GM18909 (cell line): ENCODE data around the gene MEGF11.

Experiments used
- ATAC-seq: cut with Tn5 transposase; IDR thresholded peaks from one replicate; pipeline ENCODE4 v1.9.1; 2021; ENCODE audit warnings: mild to moderate bottlenecking; ENCODE audit not compliant: unreplicated experiment, poor library complexity

Gene MEGF11

DNA sequence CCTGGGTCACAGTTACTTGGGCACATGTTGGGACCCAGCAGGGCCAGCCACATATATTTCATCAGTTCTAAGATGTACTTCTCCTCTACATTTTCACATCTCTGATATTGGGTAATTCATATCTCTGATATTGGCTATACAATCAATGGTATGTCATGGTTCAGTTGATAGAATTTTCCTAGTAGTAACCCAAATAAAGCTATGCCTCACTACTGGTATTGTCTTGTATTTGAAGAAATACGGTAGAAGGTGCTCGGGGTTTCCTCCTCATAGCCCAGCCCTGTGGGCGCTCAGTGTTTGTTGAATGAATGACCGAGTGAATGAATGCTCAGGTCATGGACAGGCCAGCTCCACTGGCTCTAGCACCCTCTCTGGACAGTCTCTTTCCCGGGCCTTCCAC, 290.2 kb downstream of the MEGF11 start:
- ATAC-seq: no peak

DNA sequence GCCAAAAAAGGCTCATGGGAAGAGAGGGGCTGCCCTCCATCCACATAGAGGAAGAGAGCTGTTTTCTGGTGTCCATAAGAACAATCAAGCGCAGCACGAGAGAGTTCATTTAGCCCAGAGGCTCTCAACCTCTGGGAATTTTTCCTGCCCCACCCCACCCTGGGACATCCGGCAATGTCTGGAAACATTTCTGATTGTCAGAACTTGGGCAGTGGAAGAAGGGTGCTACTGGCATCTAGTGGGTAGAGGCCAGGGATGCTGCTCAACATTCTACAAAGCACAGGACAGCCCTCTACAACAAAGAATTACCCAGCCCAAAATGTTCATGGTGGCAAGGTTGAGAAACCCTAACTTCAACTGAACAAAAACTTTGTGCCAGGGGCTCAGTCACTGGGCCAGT, 291.4 kb downstream of the MEGF11 start:
- ATAC-seq: no peak

DNA sequence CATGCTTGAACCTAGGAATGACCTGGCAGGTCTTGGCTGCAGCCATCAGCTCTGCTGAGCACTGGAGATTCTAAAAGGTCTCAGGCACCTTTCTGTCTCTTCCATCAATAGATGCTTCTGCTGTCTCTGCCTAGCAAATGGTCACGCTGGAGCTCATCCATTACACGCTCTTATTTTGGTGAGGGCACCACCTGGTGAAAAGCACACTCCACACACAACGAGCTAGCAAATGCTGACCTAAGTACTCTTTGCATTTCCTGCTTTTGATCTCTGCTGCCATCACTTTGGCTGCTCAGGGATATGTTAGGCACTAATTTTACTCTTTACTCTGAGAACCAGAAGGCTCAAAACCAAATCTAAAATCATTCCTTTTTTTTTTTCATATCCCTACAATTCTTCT, 293.0 kb downstream of the MEGF11 start:
- ATAC-seq: no peak

DNA sequence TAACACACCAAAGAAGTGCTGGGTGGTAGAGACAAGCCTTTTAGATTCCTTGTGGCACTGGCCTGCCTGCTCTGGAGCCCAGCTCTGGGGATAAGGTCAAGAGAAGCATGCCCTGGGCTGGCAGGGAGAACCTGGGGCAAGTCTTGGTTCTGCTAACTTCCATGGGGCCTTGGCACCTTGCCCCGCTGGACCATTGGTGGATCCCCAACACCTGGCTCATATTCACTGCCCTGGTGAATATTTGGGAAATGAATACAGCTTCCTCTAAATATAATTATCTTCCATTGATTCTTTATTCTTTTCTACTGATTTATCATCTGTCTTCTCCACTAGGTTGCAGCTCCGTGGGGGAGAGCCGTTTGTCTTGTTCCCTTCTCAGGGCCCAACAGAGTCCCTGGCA, 294.7 kb downstream of the MEGF11 start:
- ATAC-seq: no peak

DNA sequence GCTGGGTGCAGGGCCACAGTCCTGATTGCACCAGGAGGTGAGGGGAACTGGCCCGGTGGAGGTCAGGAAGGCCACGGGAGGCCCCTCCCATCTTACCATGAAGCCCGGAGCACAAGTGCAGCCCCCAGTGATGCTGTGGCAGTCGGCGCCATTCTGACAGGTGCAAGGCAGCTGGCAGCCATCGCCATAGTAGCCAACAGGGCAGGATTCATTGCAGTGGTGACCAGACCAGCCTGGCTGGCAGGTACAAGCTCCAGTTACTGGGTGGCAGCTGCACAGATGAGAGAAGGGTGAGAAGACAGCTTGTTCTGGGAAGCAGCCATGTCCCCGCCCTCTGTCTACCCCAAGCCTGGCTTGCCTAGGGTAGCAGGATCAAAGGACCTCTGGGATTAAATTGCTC, 296.1 kb downstream of the MEGF11 start:
- no peak for ATAC-seq

DNA sequence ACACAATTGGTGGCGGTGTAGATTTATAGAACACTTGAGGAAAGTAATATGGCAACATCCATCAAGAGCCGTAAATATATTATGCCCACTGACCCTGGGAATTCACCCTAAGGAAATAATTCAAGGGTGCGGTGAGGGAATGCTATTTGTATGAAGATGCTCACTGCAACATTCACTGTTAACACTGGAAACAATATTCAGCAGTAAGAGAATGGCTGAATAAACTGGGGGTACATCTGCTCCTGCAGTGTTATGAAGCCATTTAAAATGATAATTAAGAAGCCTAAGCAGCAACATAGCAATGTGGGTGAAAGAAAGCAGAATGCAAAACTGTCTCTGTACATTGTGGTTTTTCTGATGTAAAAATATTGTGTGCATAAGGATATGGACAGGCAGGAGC, 296.7 kb downstream of the MEGF11 start:
- ATAC-seq: no peak

DNA sequence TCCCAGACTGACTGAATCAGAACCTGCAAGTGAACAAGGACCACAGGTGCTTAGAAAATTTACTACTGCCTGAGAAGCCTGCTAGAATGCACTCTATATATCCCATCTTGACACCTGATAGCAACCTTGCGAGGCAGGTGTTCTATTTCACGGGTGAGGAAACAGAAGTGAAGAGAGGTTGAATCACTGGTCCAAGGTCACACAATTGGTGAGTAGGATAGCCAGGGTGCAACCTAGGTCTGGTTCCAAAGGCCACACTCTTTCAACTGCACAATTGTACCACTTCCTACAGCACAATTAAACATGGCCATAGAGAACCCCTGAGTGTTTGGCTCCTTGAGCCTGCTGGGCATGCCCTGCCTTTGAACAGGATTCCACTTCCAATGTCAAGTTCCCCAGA, 297.2 kb downstream of the MEGF11 start:
- ATAC-seq: no peak

DNA sequence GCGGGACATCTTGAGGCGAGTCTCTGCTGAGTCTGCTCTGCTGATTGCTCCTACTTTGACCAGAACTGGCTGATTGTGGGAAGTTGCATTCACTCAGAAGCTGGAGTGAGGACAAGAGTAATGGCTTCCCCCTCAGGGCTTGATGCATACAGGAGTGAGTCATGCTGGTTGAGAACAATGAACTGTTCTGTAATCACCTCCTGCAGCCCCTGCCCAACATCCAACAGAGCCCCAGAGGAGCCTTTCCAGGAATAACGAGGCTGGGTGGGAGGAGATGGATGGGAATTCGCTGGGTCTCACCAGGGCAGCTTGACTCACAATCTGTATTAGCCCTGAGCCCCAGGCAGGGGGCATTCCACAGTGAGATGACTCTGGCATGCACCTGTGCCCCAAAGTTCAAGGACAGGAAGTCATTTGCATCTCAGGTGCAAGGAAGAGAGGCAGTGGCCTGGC, 299.2 kb downstream of the MEGF11 start:
- no peak for ATAC-seq

DNA sequence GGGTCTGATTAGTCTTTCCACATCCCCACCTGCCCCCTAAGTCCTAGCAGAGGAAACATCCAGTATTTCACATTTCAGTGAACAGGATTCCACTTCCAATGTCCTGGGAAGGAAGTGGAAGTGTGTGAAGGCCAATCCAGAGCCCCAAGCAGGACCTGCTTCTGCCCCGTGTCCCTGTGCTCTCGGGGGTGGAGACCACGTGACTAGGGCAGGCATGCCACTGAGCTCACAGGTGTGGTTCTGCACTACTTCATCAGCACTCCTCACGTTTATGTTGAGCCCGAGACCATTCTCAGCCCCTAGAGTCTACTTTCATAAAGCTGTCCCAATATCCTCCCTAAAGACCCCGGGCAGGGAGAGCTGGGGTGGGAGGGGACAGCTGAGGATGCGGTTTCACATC, 299.9 kb downstream of the MEGF11 start:
- ATAC-seq: no peak

DNA sequence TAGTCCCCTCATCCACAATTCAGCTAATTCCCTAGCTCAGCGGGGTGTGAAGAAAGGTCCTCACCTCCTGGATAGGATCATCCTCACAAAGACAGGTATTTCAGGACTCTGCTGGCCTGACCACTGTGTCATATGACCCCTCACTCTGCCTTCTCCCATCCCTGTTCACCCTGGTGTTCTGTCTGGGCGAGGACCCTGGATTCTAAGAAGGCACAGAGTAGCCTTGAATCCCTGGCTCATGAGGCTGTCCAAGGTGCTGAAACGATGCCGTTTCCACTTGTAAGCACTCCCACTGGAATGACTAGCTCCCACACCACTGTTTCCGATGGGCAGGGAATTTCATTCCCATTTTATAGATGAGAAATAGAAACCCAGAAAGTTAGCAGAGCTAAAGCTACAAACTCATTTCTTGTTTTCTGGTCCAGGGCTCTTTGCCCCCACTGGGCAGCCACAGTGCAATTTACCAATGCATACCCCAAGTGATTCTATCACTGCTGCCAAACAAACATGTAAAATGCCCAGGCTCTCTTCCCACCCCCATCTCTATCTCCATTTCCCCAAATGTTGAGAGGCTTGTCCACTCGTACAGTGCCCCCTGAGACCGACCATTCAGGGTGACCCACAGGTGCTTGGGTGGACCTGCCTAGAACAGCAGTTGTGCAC, 301.0 kb downstream of the MEGF11 start:
- no peak for ATAC-seq

DNA sequence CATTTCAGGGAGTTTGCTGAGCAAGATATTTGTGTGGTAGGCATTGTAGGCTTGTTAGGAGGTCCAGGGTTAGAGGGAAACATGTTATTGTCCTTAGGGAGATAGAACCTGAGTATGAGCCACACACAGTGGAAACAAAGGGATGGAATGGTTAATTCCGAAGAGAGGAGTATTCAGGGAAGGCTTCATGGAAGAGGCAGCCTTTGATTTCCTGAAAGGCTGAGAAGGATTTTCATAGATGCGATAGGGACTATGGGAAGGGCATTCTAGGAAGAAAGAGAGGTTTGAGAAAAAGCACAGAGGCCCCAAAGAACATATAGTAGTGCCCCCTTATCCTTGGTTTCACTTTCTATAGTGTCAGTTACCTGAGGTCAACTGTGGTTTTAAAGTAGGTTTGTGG, 302.5 kb downstream of the MEGF11 start:
- ATAC-seq: no peak

DNA sequence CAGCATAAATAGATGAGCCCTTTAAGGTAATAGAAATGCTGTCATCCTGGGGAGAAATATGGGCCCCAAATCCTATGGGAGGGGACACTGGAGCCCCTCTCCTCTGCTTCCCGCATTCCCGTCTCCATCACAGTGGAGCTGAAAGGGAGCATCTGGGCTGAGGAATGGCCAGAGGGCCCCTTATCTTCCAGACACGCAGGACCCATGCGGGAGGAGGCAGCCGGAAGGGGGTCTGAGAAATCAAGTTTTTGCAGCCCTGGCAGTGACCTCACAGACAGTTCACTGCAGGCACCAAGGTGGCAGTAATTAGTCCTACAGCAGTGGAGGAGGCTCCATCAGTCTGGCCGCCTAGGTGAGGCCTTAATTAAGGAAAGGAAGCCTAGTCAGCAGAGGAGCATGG, 304.1 kb downstream of the MEGF11 start:
- no peak for ATAC-seq

DNA sequence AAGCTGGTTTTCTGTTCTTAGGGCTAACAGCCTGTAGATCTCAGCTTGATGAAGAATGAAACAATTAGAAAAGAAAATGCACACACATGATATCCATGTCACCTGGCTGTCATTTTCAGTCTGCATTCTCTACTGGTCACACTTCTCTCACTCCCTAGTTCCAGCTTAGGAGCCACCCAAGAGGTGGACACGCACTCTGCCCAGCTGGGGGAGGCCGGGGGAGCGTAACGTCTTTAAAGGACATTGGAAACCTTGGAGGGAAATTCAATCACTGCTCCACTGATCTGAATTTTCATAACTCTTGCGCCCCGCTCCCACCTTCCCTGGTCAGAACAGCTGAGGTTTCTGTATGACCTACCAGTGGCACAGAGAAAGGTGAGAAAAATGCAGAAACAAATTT, 304.5 kb downstream of the MEGF11 start:
- ATAC-seq: no peak

DNA sequence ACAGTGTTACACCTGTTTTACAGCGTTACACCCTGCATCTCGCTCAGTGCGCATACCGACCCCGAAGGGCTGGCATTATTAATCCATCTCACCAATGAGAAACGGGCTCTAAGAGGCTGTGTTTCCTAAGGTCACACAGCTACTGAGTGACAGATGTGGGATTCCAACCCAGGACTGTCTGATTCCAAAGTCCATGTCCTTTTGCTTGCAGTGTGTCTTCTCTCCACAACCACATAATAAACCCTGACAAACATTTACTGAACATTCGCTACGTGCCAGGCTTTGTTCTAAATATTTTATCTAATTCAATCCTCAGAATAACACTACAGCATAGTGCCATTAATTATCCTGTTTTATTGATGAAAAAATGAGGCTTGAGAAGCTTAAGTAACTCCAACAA, 305.2 kb downstream of the MEGF11 start:
- ATAC-seq: no peak

DNA sequence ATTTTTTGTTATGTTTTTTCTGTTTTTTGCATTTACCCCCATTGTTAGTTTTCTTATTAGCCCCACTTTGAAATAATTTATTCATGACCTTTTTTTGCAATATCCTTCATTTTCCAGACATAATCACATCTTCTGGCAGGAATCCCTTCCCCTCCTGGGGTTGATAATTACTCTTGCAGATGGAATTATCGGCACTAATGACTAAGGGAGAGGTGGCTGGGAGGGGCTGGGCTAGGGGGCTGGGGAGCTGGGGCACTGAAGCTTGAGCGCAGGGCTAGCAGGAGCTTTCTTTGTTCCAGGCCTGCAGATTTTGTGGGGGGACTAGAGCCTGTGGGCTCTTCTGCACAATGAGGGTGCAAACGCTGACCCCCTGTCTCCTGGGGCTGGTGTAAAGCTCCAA, 306.5 kb downstream of the MEGF11 start:
- ATAC-seq: no peak

DNA sequence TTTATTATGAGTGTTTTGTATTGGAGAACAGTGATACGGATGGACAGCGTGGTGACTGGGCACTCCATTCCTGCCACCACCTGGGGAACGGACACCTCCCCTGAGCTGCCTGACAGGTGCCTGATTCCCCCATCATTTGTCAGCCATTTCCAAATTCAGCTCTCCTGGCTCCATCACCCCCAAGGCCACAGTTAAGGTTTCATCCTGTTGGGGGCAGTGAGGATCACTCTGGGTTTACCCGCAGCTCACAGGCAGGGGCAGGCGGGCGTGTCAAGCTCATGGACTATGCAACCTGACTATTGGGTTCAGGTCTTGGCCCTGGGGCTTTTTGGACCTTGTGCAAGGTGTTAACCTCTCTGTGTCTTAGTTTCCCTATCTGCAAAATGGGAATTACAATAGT, 307.9 kb downstream of the MEGF11 start:
- no peak for ATAC-seq

DNA sequence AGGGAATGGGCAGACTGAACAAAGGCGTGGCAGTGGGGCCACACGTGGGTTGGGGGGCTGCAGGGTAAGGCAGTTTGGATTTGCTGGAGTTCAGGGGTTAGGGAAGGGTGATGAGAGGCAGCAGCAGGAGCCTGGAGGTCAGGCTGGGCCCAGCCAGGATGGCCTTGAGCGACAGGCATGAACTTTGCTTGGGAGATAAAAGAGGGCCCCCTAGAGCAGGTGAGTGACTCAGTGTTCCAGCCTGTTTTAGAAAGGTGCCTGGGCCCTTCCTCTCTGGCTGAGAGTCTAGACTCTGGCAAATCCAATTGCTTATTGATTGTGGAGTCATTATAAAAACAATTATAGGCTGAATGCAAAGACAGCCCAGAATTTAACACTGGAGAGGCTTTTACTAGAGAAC, 309.1 kb downstream of the MEGF11 start:
- ATAC-seq: no peak

DNA sequence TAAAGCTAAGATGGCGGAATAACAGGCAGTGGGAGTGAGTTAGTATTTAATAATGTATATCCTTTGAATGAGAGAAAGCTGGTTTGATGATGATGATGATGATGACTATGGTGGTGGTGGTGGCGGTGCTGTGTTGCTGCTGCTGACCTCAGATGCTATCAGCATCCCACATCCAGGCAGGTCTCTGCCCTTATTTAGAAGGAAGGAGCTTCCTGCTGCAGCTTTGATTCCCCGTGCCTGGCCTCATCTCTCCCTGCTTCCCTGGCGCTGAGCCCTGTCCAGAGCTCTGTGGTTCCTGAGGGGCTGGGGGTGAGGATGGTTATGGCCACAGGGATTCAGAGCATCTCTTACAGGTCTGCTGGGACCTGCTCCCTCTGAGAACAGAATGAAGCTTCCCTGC, 311.1 kb downstream of the MEGF11 start:
- ATAC-seq: no peak

DNA sequence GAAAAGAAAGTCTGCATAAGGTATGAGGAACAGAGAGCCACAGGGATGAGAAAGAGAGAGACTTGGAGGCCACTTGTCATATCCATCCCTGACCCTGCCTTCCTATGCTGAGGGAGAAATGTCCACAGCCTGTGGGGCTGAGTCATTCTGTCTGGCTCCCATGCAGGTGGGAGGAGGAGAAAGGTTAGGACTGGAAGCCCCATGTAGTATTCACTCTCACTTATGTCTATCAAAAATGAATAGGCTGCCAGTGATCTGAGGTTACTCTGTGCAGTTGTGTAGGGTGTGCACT, 313.0 kb downstream of the MEGF11 start:
- no peak for ATAC-seq

DNA sequence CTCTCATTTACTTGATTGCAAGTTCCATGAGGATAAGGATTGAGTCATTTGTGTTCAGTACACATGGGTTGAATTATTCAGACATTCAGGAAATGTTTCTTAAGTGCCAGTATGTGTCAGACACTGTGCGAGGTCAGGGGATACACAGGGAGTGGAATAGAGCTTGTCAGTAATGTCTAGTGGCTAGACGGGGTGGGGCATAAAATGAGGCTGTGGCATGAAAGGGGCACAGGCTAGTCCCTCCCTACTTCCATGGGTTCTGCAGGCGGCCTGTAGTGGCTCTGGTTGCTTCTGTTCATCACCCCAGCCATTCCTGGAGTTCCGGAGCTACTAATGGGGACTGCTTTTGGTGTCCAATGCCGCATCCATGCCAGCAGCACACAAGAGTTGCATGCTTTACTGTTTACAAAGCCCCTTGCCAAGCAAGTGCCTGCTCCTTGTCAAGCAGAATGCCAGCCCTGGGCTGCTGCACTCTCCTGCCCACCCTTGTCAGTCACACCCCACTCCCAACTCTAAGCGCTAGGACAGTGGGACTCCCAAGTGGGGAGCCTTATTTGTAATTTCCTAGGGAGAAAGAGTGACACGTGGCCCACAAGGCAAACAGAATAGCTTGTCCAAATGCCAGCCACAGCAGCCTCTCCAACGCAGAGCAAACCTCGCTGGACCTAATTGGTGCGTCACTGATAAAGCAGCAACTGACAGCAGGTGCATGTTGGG, 313.5 kb downstream of the MEGF11 start:
- ATAC-seq: no peak

DNA sequence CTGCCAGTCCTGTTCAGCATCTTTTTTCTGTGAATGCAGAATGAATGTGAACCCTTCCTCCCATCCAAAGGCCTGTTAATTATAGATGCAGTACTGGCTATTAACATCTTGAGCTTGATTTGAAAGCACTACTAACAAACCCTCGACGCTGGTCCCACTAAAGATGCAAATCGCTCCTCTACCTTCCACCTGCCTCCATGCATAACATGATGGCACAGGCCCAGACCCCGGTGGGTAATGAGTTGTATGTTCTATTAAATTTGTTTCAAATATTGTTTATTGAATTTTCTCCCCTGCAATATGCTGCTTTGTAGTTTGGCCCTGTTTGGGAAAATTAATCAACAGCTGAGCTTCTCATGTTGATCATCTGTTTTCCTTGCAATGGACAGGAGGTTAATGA, 314.9 kb downstream of the MEGF11 start:
- ATAC-seq: no peak

DNA sequence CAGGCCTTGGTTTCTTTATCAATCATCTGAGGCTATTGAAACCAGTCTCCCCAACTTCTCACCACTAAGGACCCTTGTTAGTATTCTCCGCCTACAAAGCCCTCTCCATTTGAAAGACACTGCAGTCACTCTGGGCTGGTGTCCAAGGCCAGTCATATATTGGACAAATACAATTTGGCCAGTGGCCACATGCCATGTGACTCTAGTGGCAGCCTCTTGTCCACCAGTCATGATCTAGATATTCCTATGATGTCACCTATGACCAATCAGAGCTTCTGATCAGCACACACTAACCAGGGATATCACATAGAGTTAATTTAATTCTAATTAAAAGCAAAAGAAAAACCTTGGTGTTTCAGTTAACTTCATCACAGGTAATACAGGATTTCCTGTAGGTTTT, 316.1 kb downstream of the MEGF11 start:
- no peak for ATAC-seq
